ENCODE data around the gene PNMT.

The PNMT gene

DNA sequence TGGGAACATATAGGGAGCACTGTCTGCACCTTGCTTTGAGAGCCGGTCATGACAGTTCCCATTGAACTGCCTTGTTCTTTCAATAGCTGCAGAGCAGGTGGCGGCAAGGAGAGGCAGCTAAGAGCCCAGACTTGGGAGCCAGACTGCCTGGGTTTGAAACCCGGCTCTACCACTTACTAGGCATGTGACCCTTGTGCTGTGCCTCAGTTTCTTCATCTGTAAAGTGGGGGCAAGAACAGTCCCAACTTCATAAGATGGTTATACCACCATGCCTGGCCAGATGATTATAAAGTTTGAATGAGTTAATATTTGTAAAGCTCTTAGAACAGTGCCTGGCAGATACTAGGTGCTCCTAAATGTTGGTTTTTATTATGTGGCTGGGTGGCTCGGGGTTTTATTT, 46.0 kb downstream of the PNMT start:
- no peak for DNase-seq

DNA sequence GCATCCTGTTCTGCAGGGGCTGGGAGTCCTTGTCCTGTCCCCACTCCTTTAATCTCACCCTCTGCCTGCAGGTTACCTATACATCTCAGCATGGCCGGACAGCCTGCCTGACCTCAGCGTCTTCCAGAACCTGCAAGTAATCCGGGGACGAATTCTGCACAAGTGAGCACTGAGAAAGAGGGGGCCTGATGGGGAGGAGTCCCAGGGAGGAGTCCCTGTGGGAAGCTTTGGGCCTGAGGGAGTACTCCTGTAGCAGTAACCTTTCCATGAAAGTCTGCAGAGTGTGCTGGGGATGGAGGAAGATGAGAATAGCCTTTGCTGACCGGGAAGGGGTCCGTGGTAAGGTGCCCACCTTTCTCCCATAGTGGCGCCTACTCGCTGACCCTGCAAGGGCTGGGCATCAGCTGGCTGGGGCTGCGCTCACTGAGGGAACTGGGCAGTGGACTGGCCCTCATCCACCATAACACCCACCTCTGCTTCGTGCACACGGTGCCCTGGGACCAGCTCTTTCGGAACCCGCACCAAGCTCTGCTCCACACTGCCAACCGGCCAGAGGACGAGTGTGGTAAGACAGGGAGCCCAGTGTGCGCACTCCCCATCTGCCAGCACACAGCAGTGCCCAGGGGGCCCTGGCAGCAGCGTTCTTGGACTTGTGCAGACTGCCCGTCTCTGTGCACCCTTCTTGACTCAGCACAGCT, 47.3 kb downstream of the PNMT start:
- no peak for DNase-seq

DNA sequence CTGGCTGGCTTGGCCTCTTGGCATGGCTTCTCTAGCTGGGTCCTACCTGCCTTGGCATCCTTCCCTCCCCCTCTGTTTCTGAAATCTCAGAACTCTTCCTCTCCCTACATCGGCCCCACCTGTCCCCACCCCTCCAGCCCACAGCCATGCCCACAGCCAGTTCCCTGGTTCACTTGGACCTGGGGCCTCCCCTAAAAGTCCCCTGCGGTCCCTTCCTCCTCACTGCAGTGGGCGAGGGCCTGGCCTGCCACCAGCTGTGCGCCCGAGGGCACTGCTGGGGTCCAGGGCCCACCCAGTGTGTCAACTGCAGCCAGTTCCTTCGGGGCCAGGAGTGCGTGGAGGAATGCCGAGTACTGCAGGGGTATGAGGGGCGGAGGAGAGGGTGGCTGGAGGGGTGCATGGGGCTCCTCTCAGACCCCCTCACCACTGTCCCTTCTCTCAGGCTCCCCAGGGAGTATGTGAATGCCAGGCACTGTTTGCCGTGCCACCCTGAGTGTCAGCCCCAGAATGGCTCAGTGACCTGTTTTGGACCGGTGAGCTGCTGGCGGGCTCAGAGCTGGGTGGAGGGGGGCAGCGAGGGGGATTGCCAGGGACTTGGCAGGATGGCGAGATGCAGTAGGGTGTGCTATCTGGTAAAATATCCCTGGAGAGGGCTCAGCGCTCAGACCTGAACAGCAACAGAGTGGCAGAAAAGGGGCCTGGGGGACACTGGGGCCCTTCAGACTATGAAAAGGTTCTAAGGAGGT, 48.0 kb downstream of the PNMT start:
- no peak for DNase-seq

DNA sequence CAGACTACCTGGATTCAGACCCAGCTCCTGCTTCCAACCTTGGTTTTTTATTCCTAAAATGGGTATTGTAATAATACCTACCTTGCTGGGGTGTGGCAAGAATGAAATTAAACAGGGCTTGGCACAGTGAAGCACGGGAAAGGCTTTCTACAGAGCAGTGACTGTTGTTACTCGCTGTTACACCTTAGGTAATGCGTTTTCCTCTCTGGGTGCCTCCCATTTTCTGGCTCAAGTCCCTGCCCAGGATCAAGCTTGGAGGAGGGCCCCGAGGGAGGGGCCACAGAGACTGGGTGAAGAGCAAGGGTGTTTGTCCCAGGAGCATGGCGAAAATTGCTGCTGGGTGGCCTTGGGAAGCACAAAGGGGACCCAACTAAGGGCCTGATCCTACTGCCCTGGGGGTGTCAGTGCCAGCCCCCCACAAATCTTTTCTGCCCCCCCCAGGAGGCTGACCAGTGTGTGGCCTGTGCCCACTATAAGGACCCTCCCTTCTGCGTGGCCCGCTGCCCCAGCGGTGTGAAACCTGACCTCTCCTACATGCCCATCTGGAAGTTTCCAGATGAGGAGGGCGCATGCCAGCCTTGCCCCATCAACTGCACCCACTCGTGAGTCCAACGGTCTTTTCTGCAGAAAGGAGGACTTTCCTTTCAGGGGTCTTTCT, 48.8 kb downstream of the PNMT start:
- no peak for DNase-seq

DNA sequence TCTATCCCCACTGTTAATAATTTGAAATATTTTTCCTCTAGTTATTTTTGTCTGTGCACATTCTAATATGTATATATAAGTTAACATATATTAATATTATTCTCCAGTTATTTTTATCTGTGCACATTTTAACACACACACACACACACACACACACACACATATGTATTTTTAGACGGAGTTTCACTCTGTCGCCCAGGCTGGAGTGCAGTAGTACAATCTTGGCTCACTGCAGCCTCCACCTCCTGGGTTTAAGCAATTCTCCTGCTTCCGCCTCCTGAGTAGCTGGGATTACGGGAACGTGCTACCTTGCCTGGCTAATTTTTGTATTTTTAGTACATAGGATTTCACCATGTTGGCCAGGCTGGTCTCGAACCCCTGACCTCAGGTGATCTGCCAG, 49.4 kb downstream of the PNMT start:
- DNase-seq = no peak

DNA sequence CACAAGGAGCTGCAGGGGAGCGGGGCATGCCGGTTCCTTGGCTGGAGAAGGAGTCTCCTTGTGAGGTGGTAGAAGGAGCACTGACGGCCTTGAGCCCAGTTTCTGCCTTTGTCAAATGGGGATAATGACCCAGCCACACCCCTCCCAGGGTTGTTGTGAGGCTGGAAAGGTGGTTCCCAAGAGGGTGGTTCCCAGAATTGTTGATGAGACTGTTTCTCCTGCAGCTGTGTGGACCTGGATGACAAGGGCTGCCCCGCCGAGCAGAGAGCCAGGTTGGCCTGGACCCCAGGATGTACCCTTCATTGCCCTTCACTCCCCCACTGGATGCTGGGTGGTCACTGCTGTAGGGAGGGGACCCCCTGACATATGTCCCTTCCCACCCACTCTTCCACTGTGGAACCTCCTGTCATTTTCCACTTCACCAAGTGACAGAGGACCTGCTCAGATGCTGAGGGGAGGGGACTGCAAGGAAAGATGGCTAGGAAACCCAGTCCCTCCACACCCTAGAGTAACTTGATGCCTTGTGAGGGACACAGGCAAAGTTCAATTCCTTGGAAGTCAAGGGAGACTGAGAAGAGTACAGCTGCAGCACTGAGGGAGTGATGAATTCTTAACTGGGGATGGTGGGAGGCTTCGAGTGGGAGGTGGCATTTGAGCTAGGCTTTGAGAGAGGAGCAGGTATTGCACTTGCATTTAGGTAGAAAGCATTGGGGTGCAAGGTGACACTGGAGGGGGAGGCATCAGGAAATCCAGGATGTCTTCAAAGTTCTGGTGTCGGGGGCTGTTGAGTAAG, 51.5 kb downstream of the PNMT start:
- no peak for DNase-seq

All from stimulated activated CD4-positive, alpha-beta T cell treated with anti-CD3 and anti-CD28 coated beads, Interleukin-4, amount 100 ng/mL, for 24 hours (primary cell).